Measurements from ENCODE around the gene PHLDB1.
A peak's percentile ranks its signal among the peaks of the same experiment; 100 is the strongest.

The PHLDB1 gene

GRCh38 chr11:118699506-118700220, 92.2 kb downstream of the PHLDB1 start:
- H3K4me3 ChIP-seq (replicated peaks; ENCODE audit: insufficient read depth, low read length) = no peak overlapping the region
- H3K27ac ChIP-seq (replicated peaks) = no peak overlapping the region
- TF ChIP-seq REST (IDR thresholded peaks at IDR 0.05; ENCODE audit: insufficient replicate concordance, low read depth) = no peak
- TF ChIP-seq, protein P1, sequence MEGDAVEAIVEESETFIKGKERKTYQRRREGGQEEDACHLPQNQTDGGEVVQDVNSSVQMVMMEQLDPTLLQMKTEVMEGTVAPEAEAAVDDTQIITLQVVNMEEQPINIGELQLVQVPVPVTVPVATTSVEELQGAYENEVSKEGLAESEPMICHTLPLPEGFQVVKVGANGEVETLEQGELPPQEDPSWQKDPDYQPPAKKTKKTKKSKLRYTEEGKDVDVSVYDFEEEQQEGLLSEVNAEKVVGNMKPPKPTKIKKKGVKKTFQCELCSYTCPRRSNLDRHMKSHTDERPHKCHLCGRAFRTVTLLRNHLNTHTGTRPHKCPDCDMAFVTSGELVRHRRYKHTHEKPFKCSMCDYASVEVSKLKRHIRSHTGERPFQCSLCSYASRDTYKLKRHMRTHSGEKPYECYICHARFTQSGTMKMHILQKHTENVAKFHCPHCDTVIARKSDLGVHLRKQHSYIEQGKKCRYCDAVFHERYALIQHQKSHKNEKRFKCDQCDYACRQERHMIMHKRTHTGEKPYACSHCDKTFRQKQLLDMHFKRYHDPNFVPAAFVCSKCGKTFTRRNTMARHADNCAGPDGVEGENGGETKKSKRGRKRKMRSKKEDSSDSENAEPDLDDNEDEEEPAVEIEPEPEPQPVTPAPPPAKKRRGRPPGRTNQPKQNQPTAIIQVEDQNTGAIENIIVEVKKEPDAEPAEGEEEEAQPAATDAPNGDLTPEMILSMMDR (IDR thresholded peaks at IDR 0.05; ENCODE audit: insufficient read depth, low read length) = no peak
- no peak for TF ChIP-seq POLR2AphosphoS5 (IDR thresholded peaks at IDR 0.05; ENCODE audit: low read depth)
- no peak for TF ChIP-seq GABPA (IDR thresholded peaks at IDR 0.05; ENCODE audit: low read depth)
- no peak for TF ChIP-seq SPI1 (IDR thresholded peaks at IDR 0.05; ENCODE audit: borderline replicate concordance, low read depth)
- H3K27me3 ChIP-seq (ENCODE audit: insufficient read depth, poor library complexity, severe bottlenecking) = no peaks in the 10 kb centered on the region
- no peak for DNase-seq (ENCODE audit: low read depth in 1 of 2, low spot score in 1 of 2)

DNA sequence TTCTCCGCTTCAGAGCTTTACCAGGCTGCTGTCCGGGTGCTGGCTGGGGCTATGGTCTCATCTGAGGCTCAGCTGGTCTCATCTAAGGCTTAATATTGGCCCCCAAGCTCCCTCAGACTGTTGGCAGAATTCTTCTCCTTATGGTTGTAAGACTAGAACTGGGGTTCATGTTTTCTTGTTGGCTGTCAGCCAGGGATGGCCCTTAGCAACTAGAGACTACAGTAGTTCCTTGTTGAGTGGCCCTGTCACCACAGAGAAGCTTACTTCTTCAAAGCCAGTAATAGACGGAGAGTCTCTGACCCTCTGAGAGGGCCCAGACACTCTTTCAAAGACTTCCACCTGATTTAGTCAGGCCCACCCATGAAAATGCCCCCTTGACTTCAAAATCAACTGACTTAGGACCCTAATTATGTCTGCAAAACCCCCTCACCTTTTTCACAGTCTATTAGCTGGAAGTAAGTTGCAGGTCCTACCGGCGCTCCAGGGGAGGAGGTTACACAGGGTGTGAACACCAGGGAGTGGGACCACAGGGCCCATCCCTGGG, 96.2 kb downstream of the PHLDB1 start:
- H3K4me3 ChIP-seq (replicated peaks; ENCODE audit: insufficient read depth, low read length) = no peak overlapping the region
- TF ChIP-seq, protein P1 (IDR thresholded peaks at IDR 0.05; ENCODE audit: insufficient read depth, low read length) = no peak
- no peak for TF ChIP-seq SPI1 (IDR thresholded peaks at IDR 0.05; ENCODE audit: borderline replicate concordance, low read depth)
- no peak for TF ChIP-seq POLR2AphosphoS5 (IDR thresholded peaks at IDR 0.05; ENCODE audit: low read depth)
- TF ChIP-seq REST (IDR thresholded peaks at IDR 0.05; ENCODE audit: insufficient replicate concordance, low read depth) = no peak
- TF ChIP-seq GABPA (IDR thresholded peaks at IDR 0.05; ENCODE audit: low read depth) = no peak
- DNase-seq (ENCODE audit: low read depth in 1 of 2, low spot score in 1 of 2) = peak in 1 of 2 experiments; percentile 85
- H3K27ac ChIP-seq (replicated peaks) = no peak overlapping the region
- H3K27me3 ChIP-seq (ENCODE audit: insufficient read depth, poor library complexity, severe bottlenecking) = no peaks in the 10 kb centered on the region

- Histone ChIP-seq H3K27ac (replicated peaks) (no peak overlapping the region), H3K4me3 (replicated peaks; ENCODE audit: insufficient read depth, low read length) (no peak overlapping the region), H3K27me3 (ENCODE audit: insufficient read depth, poor library complexity, severe bottlenecking) (no peaks in the 10 kb centered on the region)
- DNase-seq (ENCODE audit: low read depth in 1 of 2, low spot score in 1 of 2) = peak; percentile 43 to 76
- TF ChIP-seq SPI1 (IDR thresholded peaks at IDR 0.05; ENCODE audit: borderline replicate concordance, low read depth) (peak; percentile 38; the same call in 1 of the 2 replicates), GABPA (IDR thresholded peaks at IDR 0.05; ENCODE audit: low read depth) (no peak), REST (IDR thresholded peaks at IDR 0.05; ENCODE audit: insufficient replicate concordance, low read depth) (no peak), POLR2AphosphoS5 (IDR thresholded peaks at IDR 0.05; ENCODE audit: low read depth) (peak; percentile 50; the same call in 1 of the 2 replicates)
Observed at GRCh38 chr11:118705111-118705741, 97.8 kb downstream of the PHLDB1 start.

Data from HL-60 (cell line).